Subcutaneous adipose tissue (tissue), 4 donors: ENCODE data around the gene TMBIM6. TPM values are rescaled to one million over a fixed set of nuclear protein-coding genes. Genes with fewer than 3 reads are reported as not detected.

ENCODE experiments used
- total RNA-seq, 4 donors: library from RNA; depleted of rRNA; stranded (reverse); fragments of >200 nt; gene quantifications; one replicate each; pipeline ENCODE4 v1.1.0, GENCODE V29; 2016
- TF ChIP-seq, protein P1 (sequence below): fragments of 450-650 bp; IDR thresholded peaks from one replicate; pipeline ENCODE4 v1.5.1; 2016; ENCODE audit warnings: low read depth, mild to moderate bottlenecking, control low read depth, antibody characterized with exemption, moderate library complexity

TMBIM6 gene
- total RNA-seq, 4 donors from 2014 or later, result 263 to 522 (median 375) TPM

DNA sequence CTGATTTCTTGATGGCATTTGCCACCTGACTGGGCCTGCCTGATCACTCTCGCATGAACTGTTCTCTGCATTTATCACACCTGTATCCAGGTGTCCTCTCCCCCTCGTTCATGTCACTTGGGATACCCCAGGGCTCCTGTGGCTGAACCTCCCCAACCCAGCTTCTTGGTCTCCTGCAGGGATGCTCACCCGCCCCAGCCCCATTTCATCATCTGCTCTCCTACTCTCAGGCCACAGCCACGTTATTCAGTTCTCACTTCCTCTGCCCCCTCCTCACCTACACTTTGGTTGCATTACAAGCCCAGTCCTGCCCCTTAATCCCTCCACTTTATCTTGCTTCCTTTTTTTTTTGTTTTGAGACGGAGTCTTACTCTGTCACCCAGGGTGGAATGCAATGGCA is 35.5 kb downstream of the TMBIM6 start:
- TF ChIP-seq, protein P1, sequence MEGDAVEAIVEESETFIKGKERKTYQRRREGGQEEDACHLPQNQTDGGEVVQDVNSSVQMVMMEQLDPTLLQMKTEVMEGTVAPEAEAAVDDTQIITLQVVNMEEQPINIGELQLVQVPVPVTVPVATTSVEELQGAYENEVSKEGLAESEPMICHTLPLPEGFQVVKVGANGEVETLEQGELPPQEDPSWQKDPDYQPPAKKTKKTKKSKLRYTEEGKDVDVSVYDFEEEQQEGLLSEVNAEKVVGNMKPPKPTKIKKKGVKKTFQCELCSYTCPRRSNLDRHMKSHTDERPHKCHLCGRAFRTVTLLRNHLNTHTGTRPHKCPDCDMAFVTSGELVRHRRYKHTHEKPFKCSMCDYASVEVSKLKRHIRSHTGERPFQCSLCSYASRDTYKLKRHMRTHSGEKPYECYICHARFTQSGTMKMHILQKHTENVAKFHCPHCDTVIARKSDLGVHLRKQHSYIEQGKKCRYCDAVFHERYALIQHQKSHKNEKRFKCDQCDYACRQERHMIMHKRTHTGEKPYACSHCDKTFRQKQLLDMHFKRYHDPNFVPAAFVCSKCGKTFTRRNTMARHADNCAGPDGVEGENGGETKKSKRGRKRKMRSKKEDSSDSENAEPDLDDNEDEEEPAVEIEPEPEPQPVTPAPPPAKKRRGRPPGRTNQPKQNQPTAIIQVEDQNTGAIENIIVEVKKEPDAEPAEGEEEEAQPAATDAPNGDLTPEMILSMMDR, result no peak

DNA sequence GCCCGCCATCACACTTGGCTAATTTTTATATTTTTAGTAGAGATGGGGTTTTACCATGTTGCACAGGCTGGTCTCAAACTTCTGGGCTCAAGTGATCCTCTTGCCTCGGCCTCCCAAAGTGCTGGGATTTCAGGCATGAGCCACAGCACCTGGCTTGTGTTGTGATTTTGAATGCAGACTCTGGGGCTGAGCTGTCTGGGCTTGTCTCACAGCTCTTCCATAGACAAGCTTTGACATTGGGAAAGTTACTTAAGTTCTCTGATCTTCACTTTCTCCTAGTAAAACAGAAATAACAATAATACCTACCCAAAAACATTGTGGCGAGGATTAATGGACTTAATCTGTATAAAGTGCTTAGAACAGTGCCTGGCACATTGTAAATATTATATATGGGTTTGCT is 36.0 kb downstream of the TMBIM6 start:
- TF ChIP-seq, protein P1, result no peak

DNA sequence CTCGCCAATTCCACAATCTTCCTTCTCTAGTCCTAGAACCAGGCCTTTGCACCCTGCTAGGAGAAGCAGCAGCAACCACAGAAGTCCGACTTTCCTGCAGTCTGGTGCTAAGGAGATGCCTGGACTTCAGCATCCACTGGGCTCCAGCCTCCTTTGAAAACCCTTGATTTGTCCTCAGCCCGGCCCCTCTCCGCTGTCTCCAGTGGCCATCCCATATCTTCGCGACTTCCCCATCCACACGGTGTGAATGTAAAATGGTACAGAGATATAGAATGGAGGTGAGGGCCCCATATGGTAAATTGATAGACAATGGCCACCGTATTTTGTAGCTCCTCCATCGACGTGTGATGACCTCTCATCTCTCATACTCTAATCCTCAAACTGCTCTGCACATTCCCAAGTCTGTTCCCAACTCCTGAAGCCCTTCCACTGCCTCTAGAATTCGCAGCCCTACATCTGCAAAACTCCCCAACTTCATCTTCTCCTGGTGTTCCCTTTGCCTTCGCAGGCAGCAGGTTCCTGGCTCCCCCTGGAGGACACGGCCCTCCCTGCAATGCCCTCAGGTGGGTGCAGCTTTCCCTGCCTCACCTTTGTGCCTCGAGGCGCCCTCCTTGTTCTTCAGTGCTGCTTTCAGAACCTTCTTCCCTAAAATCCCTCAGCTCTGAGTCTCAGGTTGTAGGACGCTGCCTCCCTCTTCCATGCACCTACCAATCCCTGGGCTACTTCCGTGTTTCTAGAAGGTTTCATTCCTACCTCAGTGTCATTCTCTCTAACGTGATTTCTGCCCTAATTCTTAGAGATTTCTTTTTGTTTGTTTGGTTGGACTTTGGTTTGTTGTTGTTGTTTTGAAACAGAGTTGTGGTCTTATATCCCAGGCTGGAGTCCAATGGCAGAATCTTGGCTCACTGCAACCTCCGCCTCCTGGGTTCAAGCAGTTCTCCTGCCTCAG is 36.7 kb downstream of the TMBIM6 start:
- TF ChIP-seq, protein P1, result no peak

DNA sequence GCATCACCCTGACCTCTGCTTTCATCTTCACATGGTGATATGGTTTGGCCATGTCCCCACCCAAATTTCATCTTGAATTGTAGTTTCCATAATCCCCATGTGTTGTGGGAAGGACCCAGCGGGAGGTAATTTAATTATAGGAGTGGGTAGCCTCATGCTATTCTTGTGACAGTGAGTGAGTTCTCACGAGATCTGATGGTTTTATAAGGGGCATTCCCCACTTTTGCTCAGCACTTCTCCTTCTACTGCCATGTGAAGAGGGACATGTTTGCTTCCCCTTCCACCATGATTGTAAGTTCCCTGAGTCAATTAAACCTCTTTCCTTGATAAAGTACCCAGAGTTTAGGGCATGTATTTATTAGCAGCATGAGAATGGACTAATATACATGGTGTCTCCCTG is 38.2 kb downstream of the TMBIM6 start:
- TF ChIP-seq, protein P1, result no peak

DNA sequence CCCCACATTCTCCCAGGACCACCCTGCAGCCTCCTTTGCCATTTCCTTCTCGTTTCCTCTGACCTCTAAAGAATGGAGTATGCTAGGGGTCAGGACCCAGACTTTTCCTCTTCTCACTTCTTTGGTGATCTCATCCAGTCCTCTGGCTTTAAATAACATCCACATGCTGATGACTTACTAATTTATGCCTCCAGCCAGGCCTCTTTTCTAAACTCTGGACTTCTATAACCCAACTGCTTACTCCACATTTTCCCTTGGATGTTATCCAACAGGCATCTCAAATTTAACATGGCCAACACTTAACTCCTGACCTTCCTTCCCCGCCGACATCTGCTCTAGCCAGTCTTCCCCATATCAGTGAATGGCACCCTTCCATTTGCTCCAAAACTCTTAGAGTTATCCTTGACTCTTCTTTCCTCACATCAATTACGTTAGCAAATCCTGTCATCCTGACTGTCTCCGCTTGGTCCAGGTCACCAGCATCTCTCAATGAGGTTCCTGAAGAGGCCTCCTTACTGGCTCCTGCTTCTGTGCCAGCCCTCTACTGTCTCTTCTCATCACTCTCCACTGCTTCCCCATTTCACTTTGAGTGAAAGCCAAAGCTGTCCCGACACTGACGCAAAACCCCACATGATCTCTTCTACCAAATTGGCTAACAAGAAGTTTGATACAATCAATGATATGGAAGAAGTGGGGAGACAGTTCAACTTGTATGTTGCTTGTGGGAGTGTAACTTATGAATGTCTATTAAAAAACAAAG is 42.7 kb downstream of the TMBIM6 start:
- TF ChIP-seq, protein P1, result no peak

DNA sequence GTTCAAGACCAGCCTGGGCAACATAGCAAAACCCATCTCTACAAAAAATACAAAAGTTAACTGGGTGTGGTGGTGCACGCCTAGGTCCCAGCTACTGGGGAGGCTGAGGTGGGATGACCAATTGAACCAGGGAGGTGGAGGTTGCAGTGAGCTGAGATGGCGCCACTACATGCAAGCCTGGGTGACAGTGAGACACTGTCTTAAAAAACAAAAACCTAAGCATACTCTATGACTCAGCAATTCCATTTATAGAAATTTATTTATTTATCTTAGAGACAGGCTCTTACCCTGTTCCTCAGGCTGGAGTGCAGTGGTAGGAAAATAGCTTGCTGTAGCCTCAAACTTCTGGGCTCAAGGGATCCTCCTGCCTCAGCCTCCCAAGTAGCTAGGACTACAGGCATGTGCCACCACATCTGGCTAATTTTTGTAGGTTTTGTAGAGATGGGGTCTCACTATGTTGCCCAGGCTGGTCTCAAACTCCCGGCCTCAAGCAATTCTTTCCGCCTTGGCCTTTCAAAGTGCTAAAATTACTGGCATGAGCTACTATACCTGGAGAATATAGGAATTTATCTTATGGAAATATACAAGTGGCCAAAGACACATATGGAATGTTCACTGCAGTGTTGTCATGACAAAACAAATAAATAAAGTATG is 43.5 kb downstream of the TMBIM6 start:
- TF ChIP-seq, protein P1, result no peak

DNA sequence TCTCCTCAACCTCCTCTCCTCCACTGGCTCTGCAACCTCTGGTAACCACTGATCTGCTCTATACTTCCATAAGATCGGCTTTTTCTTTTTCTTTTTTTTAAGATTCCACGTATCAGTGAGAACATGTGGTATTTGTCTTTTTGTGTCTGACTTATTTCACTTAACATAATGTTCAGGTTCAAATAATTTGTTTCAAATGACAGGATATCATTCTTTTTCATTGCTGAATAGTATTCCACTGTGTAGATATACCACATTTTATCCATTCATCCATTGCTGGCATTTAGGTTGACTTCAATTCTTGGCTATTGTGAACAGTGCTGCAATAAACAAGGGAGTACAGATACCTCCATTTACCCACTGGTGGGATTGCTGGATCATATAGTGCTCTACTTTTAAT is 46.3 kb downstream of the TMBIM6 start:
- TF ChIP-seq, protein P1, result no peak
